WTC11 (cell line): Measurements from ENCODE around the gene CSNK1G1. TPM values are rescaled to one million over a fixed set of nuclear protein-coding genes. Genes with fewer than 3 reads are reported as not detected.

ENCODE experiments used
- ATAC-seq: fragments of 200-7000 bp; cut with Tn5 transposase; 2 replicates; pipeline ENCODE4 v1.10.0; 2021; ENCODE audit warnings: mild to moderate bottlenecking, moderate library complexity
- CTCF ChIA-PET: fragments of 300-600 bp; sonication (Branson Sonifier 250); formaldehyde crosslinking; loops from one replicate; lab custom pipeline; 2021; ENCODE audit warnings: antibody characterized with exemption; lab: Charles Lee
- POLR2A ChIA-PET: fragments of 350-600 bp; sonication (Branson Sonifier 250); formaldehyde crosslinking; loops from one replicate; lab custom pipeline; 2021; ENCODE audit warnings: antibody characterized with exemption; lab: Charles Lee
- DNase-seq: peaks from one replicate; pipeline ENCODE4 v3.0.0; 2021; ENCODE audit warnings: low spot score
- H3K27ac Mint-ChIP-seq: 2 replicates; pipeline ENCODE4 v1.8.0; 2021; ENCODE audit warnings: mixed read lengths
- H3K27me3 Mint-ChIP-seq: 2 replicates; pipeline ENCODE4 v1.8.0; 2021; ENCODE audit warnings: low read depth, mild to moderate bottlenecking, moderate library complexity, mixed read lengths
- H3K36me3 Mint-ChIP-seq: 2 replicates; pipeline ENCODE4 v1.8.0; 2021; ENCODE audit warnings: mixed read lengths
- H3K4me1 Mint-ChIP-seq: 2 replicates; pipeline ENCODE4 v1.8.0; 2022; ENCODE audit warnings: mixed read lengths
- H3K4me3 Mint-ChIP-seq: 2 replicates; pipeline ENCODE4 v1.8.0; 2021; ENCODE audit warnings: mild to moderate bottlenecking, moderate library complexity, mixed read lengths
- H3K9me3 Mint-ChIP-seq: 2 replicates; pipeline ENCODE4 v1.8.0; 2021; ENCODE audit warnings: mixed read lengths
- E2F4 ChIP-seq: sonication (generic); formaldehyde crosslinking; IDR thresholded peaks from 2 replicates; pipeline ENCODE4 v1.8.1; 2022; ENCODE audit warnings: low read depth, mild to moderate bottlenecking, moderate library complexity, missing genetic modification reagents, borderline replicate concordance
- HMGXB4 ChIP-seq: sonication (generic); formaldehyde crosslinking; IDR thresholded peaks from 2 replicates; pipeline ENCODE4 v1.8.1; 2023; ENCODE audit warnings: mild to moderate bottlenecking, moderate library complexity, missing genetic modification reagents
- JUN ChIP-seq: sonication (generic); formaldehyde crosslinking; IDR thresholded peaks from 2 replicates; pipeline ENCODE4 v1.8.0; 2023; ENCODE audit warnings: mild to moderate bottlenecking, missing genetic modification reagents
- MYBL2 ChIP-seq: sonication (generic); formaldehyde crosslinking; IDR thresholded peaks from 2 replicates; pipeline ENCODE4 v1.8.1; 2023; ENCODE audit warnings: mild to moderate bottlenecking, moderate library complexity, missing genetic modification reagents
- NFATC4 ChIP-seq: fragments of 250-450 bp; sonication (Bioruptor Pico); IDR thresholded peaks from 2 replicates; pipeline ENCODE4 v1.9.0; 2021; ENCODE audit warnings: mild to moderate bottlenecking
- OVOL2 ChIP-seq: fragments of 250-450 bp; sonication (Bioruptor Pico); IDR thresholded peaks from 2 replicates; pipeline ENCODE4 v1.9.0; 2021; ENCODE audit warnings: mild to moderate bottlenecking, borderline replicate concordance
- RELA ChIP-seq: sonication (generic); formaldehyde crosslinking; IDR thresholded peaks from 2 replicates; pipeline ENCODE4 v1.8.1; 2022; ENCODE audit warnings: missing genetic modification reagents, mild to moderate bottlenecking, borderline replicate concordance
- TEAD1 ChIP-seq: sonication (generic); formaldehyde crosslinking; IDR thresholded peaks from 2 replicates; pipeline ENCODE4 v1.8.0; 2022; ENCODE audit warnings: mild to moderate bottlenecking, missing genetic modification reagents
- TP53 ChIP-seq: sonication (generic); formaldehyde crosslinking; IDR thresholded peaks from 2 replicates; pipeline ENCODE4 v1.8.1; 2023; ENCODE audit warnings: mild to moderate bottlenecking, missing genetic modification reagents
- ZNF263 ChIP-seq: sonication (generic); formaldehyde crosslinking; IDR thresholded peaks from 2 replicates; pipeline ENCODE4 v1.8.1; 2022; ENCODE audit warnings: low read depth, mild to moderate bottlenecking, moderate library complexity, missing genetic modification reagents
- ZNF281 ChIP-seq: sonication (generic); formaldehyde crosslinking; IDR thresholded peaks from 2 replicates; pipeline ENCODE4 v1.8.0; 2023; ENCODE audit warnings: mild to moderate bottlenecking, missing genetic modification reagents
- ZNF423 ChIP-seq: fragments of 250-450 bp; sonication (Bioruptor Pico); IDR thresholded peaks from 2 replicates; pipeline ENCODE4 v2.1.2; 2022; ENCODE audit warnings: mild to moderate bottlenecking, moderate library complexity
- total RNA-seq: library from RNA; stranded (reverse); gene quantifications from 3 replicates; pipeline ENCODE4 v1.2.3, GENCODE V29; 2021
- TF ChIP-seq, protein P1 (sequence below): sonication (generic); formaldehyde crosslinking; IDR thresholded peaks from 2 replicates; pipeline ENCODE4 v1.8.1; 2023; ENCODE audit warnings: mild to moderate bottlenecking, missing genetic modification reagents, moderate library complexity
- TF ChIP-seq, protein P2 (sequence below): sonication (generic); formaldehyde crosslinking; IDR thresholded peaks from 2 replicates; pipeline ENCODE4 v1.8.1; 2023; ENCODE audit warnings: mild to moderate bottlenecking, missing genetic modification reagents
- TF ChIP-seq, protein P3 (sequence below): sonication (generic); formaldehyde crosslinking; IDR thresholded peaks from 2 replicates; pipeline ENCODE4 v1.8.1; 2022; ENCODE audit warnings: mild to moderate bottlenecking, moderate library complexity, missing genetic modification reagents

The CSNK1G1 gene
- total RNA-seq, 1 experiment from 2014 or later = 19.3 TPM

DNA sequence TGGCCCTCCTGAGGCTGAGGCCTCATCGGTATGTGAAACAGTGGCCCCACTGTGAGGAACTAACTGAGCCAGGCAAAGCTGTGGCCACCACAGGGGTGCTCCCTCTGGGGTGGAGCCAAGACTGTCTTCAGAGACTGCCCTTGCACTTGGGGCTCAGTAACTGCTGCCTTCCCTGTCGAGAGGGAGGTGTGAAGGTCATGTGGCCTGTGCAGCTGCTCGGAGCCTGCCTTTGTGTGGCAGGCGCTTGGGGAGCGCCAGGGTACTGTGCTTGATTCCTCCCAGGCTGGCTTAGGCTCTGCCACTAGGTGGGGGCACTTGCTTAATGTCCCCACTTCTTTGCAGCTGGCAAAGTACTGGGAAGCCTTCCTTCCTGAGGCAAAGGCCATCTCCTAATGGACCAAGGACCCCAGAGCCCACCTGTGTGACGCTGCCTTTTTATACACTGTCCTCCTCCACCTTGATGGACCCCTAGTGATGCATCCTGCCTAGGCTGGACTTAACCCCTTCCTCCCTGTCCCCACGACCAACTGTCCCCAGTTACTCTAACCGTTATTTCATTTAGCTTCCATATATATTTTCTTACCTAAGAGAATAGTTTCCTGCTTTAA, 218.6 kb downstream of the CSNK1G1 start:
- POLR2A ChIA-PET = no interaction called here
- Mint-ChIP-seq H3K27me3 (no peaks in the 10 kb centered on the region), H3K4me3 (no peak overlapping the region), H3K27ac (no peak overlapping the region), H3K36me3 (peaks cover 38% of the 10 kb centered on the region), H3K4me1 (no peaks in the 10 kb centered on the region), H3K9me3 (no peaks in the 10 kb centered on the region)
- peak; percentile 80 for ATAC-seq
- 0 out of 2 replicates have a peak, but pooled peaks have one; percentile 43 for TF ChIP-seq ZNF423 (CRISPR knock-in tag)
- no peak for TF ChIP-seq TEAD1 (CRISPR knock-in tag)
- TF ChIP-seq, protein P1, sequence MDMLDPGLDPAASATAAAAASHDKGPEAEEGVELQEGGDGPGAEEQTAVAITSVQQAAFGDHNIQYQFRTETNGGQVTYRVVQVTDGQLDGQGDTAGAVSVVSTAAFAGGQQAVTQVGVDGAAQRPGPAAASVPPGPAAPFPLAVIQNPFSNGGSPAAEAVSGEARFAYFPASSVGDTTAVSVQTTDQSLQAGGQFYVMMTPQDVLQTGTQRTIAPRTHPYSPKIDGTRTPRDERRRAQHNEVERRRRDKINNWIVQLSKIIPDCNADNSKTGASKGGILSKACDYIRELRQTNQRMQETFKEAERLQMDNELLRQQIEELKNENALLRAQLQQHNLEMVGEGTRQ (CRISPR knock-in tag) = peak; percentile 17; the same call in 1 of the 2 replicates
- CTCF ChIA-PET = interaction anchor here (0.6 to 2.8 kb wide), 3 partner anchors 12 to 16 kb away, joined by 3 to 25 read pairs (median 15); partner anchors contain the start of gene SNX22
- DNase-seq = no peak

GRCh38 chr15:64136347-64136746, 219.6 kb downstream of the CSNK1G1 start:
- Mint-ChIP-seq H3K4me3 (no peak overlapping the region), H3K36me3 (peaks cover 44% of the 10 kb centered on the region), H3K27me3 (no peaks in the 10 kb centered on the region), H3K27ac (no peak overlapping the region), H3K9me3 (no peaks in the 10 kb centered on the region), H3K4me1 (no peaks in the 10 kb centered on the region)
- ChIA-PET CTCF (interaction anchor here (2.8 kb wide), 1 partner anchor 17 kb away, joined by 25 read pairs; no protein-coding TSS in a partner anchor), POLR2A (no interaction called here)
- DNase-seq (no peak), ATAC-seq (no peak)
- TF ChIP-seq NFATC4 (CRISPR knock-in tag) (no peak), HMGXB4 (no peak), E2F4 (CRISPR knock-in tag) (no peak)

GRCh38 chr15:64134345-64134829, 221.6 kb downstream of the CSNK1G1 start:
- H3K4me1 Mint-ChIP-seq = no peaks in the 10 kb centered on the region
- H3K4me3 Mint-ChIP-seq = no peak overlapping the region
- ChIA-PET POLR2A (no interaction called here), CTCF (interaction anchor here (0.6 to 1.8 kb wide), 3 partner anchors 15 to 71 kb away, joined by 3 to 6 read pairs (median 5); no protein-coding TSS in a partner anchor)
- no peak for ATAC-seq
- DNase-seq = no peak
- H3K36me3 Mint-ChIP-seq = peaks cover 59% of the 10 kb centered on the region
- no peaks in the 10 kb centered on the region for H3K9me3 Mint-ChIP-seq
- TF ChIP-seq JUN (no peak), RELA (CRISPR knock-in tag) (no peak)
- H3K27me3 Mint-ChIP-seq = no peaks in the 10 kb centered on the region
- no peak overlapping the region for H3K27ac Mint-ChIP-seq

GRCh38 chr15:64133623-64134344, 222.2 kb downstream of the CSNK1G1 start:
- ChIA-PET CTCF (interaction anchor here (0.6 to 1.8 kb wide), 4 partner anchors 16 to 70 kb away, joined by 3 to 6 read pairs (median 4); no protein-coding TSS in a partner anchor), POLR2A (no interaction called here)
- H3K27ac Mint-ChIP-seq = no peak overlapping the region
- ATAC-seq = peak; percentile 43; the same call in 1 of the 2 replicates
- H3K4me3 Mint-ChIP-seq = no peak overlapping the region
- H3K4me1 Mint-ChIP-seq = no peaks in the 10 kb centered on the region
- no peaks in the 10 kb centered on the region for H3K27me3 Mint-ChIP-seq
- H3K36me3 Mint-ChIP-seq = peaks cover 59% of the 10 kb centered on the region
- TF ChIP-seq ZNF281 (CRISPR knock-in tag) = no peak
- TF ChIP-seq, protein P2, sequence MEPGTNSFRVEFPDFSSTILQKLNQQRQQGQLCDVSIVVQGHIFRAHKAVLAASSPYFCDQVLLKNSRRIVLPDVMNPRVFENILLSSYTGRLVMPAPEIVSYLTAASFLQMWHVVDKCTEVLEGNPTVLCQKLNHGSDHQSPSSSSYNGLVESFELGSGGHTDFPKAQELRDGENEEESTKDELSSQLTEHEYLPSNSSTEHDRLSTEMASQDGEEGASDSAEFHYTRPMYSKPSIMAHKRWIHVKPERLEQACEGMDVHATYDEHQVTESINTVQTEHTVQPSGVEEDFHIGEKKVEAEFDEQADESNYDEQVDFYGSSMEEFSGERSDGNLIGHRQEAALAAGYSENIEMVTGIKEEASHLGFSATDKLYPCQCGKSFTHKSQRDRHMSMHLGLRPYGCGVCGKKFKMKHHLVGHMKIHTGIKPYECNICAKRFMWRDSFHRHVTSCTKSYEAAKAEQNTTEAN (CRISPR knock-in tag) = no peak
- no peak for TF ChIP-seq ZNF263 (CRISPR knock-in tag)
- TF ChIP-seq, protein P3, sequence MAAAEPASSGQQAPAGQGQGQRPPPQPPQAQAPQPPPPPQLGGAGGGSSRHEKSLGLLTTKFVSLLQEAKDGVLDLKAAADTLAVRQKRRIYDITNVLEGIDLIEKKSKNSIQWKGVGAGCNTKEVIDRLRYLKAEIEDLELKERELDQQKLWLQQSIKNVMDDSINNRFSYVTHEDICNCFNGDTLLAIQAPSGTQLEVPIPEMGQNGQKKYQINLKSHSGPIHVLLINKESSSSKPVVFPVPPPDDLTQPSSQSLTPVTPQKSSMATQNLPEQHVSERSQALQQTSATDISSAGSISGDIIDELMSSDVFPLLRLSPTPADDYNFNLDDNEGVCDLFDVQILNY (CRISPR knock-in tag) = no peak
- no peak for TF ChIP-seq TP53
- TF ChIP-seq MYBL2 = no peak
- no peak for TF ChIP-seq OVOL2 (CRISPR knock-in tag)
- no peak for DNase-seq
- H3K9me3 Mint-ChIP-seq = no peaks in the 10 kb centered on the region
